Upper lobe of left lung (tissue), 6 donors: Measurements from ENCODE around the gene CELSR1. TPM values are rescaled to one million over a fixed set of nuclear protein-coding genes. Genes with fewer than 3 reads are reported as not detected.
A peak's percentile ranks its signal among the peaks of the same experiment; 100 is the strongest.
"Not testable (repeated sequence)": the region's sequence is repeated elsewhere in the genome, so short reads cannot be mapped to it uniquely, and the experiment has no call there.

Source experiments
- ATAC-seq, 2 donors: fragments of 200-7000 bp; cut with Tn5 transposase; one replicate each; pipeline ENCODE4 v1.9.1; 2022; ENCODE audit warnings: mild to moderate bottlenecking in 2 of 2, moderate library complexity in 2 of 2; ENCODE audit not compliant: low FRiP score in 2 of 2
- DNase-seq, 2 donors: peaks; one replicate each; pipeline ENCODE4 v3.0.0-alpha.2; 2019 to 2020
- H3K27ac ChIP-seq, 4 donors: fragments of 200-600 bp; sonication (generic); one replicate each; pipeline ENCODE4 v1.5.1; 2016 to 2019
- H3K27me3 ChIP-seq, 4 donors: fragments of 200-600 bp; sonication (generic); one replicate each; pipeline ENCODE4 v1.5.1; 2017 to 2019
- H3K36me3 ChIP-seq, 4 donors: fragments of 200-600 bp; sonication (generic); one replicate each; pipeline ENCODE4 v1.5.1; 2016 to 2019
- H3K4me1 ChIP-seq, 4 donors: fragments of 200-600 bp; sonication (generic); one replicate each; pipeline ENCODE4 v1.5.1; 2018 to 2019
- H3K4me3 ChIP-seq, 4 donors: fragments of 200-600 bp; sonication (generic); one replicate each; pipeline ENCODE4 v1.5.1; 2017 to 2019; ENCODE audit warnings: mild to moderate bottlenecking in 2 of 4, moderate library complexity in 1 of 4
- H3K9me3 ChIP-seq, 4 donors: fragments of 200-600 bp; sonication (generic); one replicate each; pipeline ENCODE4 v1.5.1; 2018 to 2019
- CTCF ChIP-seq, 6 experiments: fragments of 450-650 bp in 4 of 6; fragments of 200-600 bp in 2 of 6; sonication (generic) in 2 of 6; IDR thresholded peaks; one replicate each; pipeline ENCODE4 v1.5.1; 2016 to 2019; ENCODE audit warnings: antibody characterized with exemption in 6 of 6
- EP300 ChIP-seq, 4 donors: sonication (generic); formaldehyde crosslinking; IDR thresholded peaks; one replicate each; pipeline ENCODE4 v1.5.1; 2017; ENCODE audit warnings: antibody characterized with exemption in 4 of 4, control low read depth in 2 of 4
- POLR2A ChIP-seq, 4 donors: fragments of 450-650 bp; IDR thresholded peaks; one replicate each; pipeline ENCODE4 v1.5.1; 2016 to 2017; ENCODE audit warnings: antibody characterized with exemption in 4 of 4, mild to moderate bottlenecking in 2 of 4
- POLR2AphosphoS5 ChIP-seq, 2 donors: sonication (generic); formaldehyde crosslinking; IDR thresholded peaks; one replicate each; pipeline ENCODE4 v1.5.1; 2017; ENCODE audit warnings: antibody characterized with exemption in 2 of 2
- WGBS, 2 donors: methylation state at CpG; one replicate each; pipeline ENCODE4 v1.1.5; 2017 to 2018; 5-methylcytosine and 5-hydroxymethylcytosine counted together
- total RNA-seq, 6 donors: library from RNA; depleted of rRNA in 4 of 6; stranded (reverse); fragments of >200 nt in 4 of 6; gene quantifications; one replicate each; pipeline versions ENCODE4 v1.1.0 to v1.2.1, GENCODE V29; 2016 to 2021
- donor health status: DM: no; HTN: no; CAD: no; lungs with moderate emphysema.
- donor health status: DM: no; HTN: yes; CAD: no; lungs with severe emphysema.

CELSR1 gene
- total RNA-seq, 6 donors from 2014 or later: 45.1 to 145 (median 80.1) TPM

- Histone ChIP-seq H3K27ac (no peak overlapping the region), H3K4me3 (no peak overlapping the region), H3K9me3 (no peaks in the 10 kb centered on the region), H3K4me1 (peaks cover 0 to 3% (median 0%) of the 10 kb centered on the region in 4 donors), H3K27me3 (no peaks in the 10 kb centered on the region), H3K36me3 (no peaks in the 10 kb centered on the region)
- TF ChIP-seq POLR2AphosphoS5 (IDR thresholded peaks at IDR 0.05) (no peak), POLR2A (IDR thresholded peaks at IDR 0.05) (no peak), CTCF (IDR thresholded peaks at IDR 0.05) (no peak), EP300 (IDR thresholded peaks at IDR 0.05) (no peak)
- ATAC-seq (no peak), DNase-seq (no peak)
- 84 to 85% methylated on average over 3 of the region's 3 CpGs for WGBS, 2 donors
These were observed 35.7 kb downstream of the CELSR1 start for GRCh38 chr22:46501701-46502100.

GRCh38 chr22:46501265-46501664 is 36.2 kb downstream of the CELSR1 start:
- not testable (repeated sequence) for H3K36me3 ChIP-seq, DNase-seq, H3K27me3 ChIP-seq, H3K4me3 ChIP-seq, H3K9me3 ChIP-seq, ATAC-seq, H3K4me1 ChIP-seq, H3K27ac ChIP-seq
- 92 to 96% methylated on average over 12 of the region's 12 CpGs for WGBS, 2 donors

- ATAC-seq: no peak
- H3K27me3 ChIP-seq: no peaks in the 10 kb centered on the region
These were observed 37.2 kb downstream of the CELSR1 start for GRCh38 chr22:46500201-46500600.

GRCh38 chr22:46499805-46500189 is 37.6 kb downstream of the CELSR1 start:
- Histone ChIP-seq H3K4me3 (no peak overlapping the region), H3K27ac (no peak overlapping the region), H3K4me1 (peaks cover 0 to 3% (median 0%) of the 10 kb centered on the region in 4 donors), H3K36me3 (no peaks in the 10 kb centered on the region), H3K27me3 (no peaks in the 10 kb centered on the region), H3K9me3 (no peaks in the 10 kb centered on the region)
- WGBS, 2 donors: 56% methylated on average over 11 to 12 of the region's 12 CpGs
- no peak for TF ChIP-seq EP300 (IDR thresholded peaks at IDR 0.05)
- TF ChIP-seq POLR2A (IDR thresholded peaks at IDR 0.05): no peak
- no peak for TF ChIP-seq CTCF (IDR thresholded peaks at IDR 0.05)
- no peak for TF ChIP-seq POLR2AphosphoS5 (IDR thresholded peaks at IDR 0.05)
- ATAC-seq: no peak
- no peak for DNase-seq

More at GRCh38 chr22:46500201-46500600, 37.2 kb downstream of the CELSR1 start:
- Histone ChIP-seq H3K27ac (no peak overlapping the region), H3K4me3 (no peak overlapping the region), H3K36me3 (no peaks in the 10 kb centered on the region), H3K4me1 (peaks cover 0 to 3% (median 0%) of the 10 kb centered on the region in 4 donors), H3K9me3 (no peaks in the 10 kb centered on the region)
- DNase-seq: no peak
- 35 to 39% methylated on average over 11 to 15 of the region's 15 CpGs for WGBS, 2 donors
- no peak for TF ChIP-seq EP300 (IDR thresholded peaks at IDR 0.05)

DNA sequence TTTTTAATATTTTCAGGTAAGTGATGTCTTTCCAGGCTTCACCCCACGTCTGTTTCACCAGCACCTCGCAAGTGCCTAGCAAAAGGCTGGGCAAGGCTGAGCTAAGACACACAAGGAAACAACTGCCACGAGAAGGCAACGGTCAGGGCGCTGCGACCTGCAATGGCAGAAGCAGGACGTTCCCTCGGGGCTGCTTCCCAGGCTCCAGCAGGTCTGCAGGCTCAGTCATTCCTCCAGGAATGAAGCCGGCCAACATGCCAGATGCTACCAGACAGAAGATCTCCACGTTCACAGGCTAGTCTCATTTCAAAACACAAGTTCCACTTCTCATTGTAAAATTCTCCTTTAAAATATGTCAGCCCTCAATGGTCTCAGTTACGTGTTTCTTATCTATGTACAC is 45.5 kb downstream of the CELSR1 start:
- Histone ChIP-seq H3K4me3 (no peak overlapping the region), H3K27ac (no peak overlapping the region), H3K27me3 (no peaks in the 10 kb centered on the region), H3K9me3 (no peaks in the 10 kb centered on the region), H3K36me3 (no peaks in the 10 kb centered on the region), H3K4me1 (no peaks in the 10 kb centered on the region)
- ATAC-seq (no peak), DNase-seq (no peak)
- 52 to 65% methylated on average over 11 of the region's 11 CpGs for WGBS, 2 donors
- TF ChIP-seq CTCF (IDR thresholded peaks at IDR 0.05) (no peak), POLR2AphosphoS5 (IDR thresholded peaks at IDR 0.05) (no peak), EP300 (IDR thresholded peaks at IDR 0.05) (no peak), POLR2A (IDR thresholded peaks at IDR 0.05) (no peak)

DNA sequence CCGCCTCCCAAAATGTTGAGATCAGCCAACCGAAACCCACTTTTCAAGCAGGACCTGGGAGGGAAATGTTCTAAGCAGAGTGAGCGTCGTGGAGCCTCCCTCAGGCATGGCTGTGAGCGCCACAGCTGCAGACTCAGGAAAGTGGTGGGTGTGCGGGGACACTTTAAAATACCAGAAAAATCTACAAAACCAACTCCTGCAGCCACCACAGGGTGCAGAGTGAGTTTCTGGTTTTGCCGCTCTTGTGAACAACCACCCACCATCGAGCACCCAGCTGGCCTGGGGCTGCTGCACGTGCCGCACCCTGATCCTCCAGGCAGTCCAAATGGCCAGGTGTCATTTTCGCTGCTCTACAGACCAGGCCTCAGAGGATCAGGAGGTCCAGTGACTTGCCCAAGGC is 46.9 kb downstream of the CELSR1 start:
- no peak overlapping the region for H3K4me3 ChIP-seq
- H3K27me3 ChIP-seq: no peaks in the 10 kb centered on the region
- WGBS, 2 donors: 73 to 82% methylated on average over 10 to 11 of the region's 11 CpGs
- no peak for ATAC-seq
- H3K9me3 ChIP-seq: no peaks in the 10 kb centered on the region
- H3K27ac ChIP-seq: no peak overlapping the region
- H3K4me1 ChIP-seq: no peaks in the 10 kb centered on the region
- TF ChIP-seq POLR2A (IDR thresholded peaks at IDR 0.05) (no peak), EP300 (IDR thresholded peaks at IDR 0.05) (no peak), CTCF (IDR thresholded peaks at IDR 0.05) (no peak), POLR2AphosphoS5 (IDR thresholded peaks at IDR 0.05) (no peak)
- H3K36me3 ChIP-seq: no peaks in the 10 kb centered on the region
- peak in 1 of 2 donors; percentile 41 for DNase-seq
